ENCODE measurements around the gene PPP6C. TPM values are rescaled to one million over a fixed set of nuclear protein-coding genes. Genes with fewer than 3 reads are reported as not detected.
"Not testable (repeated sequence)": the region's sequence is repeated elsewhere in the genome, so short reads cannot be mapped to it uniquely, and the experiment has no call there.

PPP6C gene
- total RNA-seq, 1 donor = 40.9 TPM

DNA sequence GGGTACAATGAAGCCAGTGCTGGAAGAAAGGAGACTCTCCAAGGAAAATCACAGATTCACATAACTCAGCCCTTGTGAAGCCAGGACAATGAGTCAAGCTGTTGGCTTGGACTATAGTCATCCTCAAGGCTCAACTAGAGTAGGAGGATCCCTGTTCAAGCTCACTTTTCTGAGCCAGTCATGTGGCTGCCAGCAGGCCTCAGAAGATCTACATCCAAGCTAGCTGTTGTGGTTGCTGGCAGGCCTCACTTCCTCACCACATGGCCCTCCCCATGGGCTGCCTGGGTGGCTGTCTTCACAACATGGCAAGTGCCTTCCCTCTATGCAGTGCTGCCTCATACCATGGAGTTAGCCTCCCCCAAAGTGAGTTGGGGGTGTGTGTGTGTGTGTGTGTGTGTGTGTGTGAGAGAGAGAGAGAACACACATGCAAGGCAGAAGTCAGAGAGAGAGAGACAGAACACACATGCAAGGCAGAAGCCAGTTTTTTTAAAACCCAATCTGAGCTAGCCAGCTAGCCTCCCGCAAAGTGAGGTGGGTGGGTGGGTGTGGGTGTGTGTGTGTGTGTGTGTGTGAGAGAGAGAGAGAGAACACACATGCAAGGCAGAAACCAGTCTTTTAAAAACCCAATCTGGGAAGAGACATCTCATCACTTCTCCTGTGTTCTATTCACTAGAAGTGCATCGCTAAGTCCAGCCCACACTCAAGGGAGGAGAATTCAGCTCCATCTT is 63.4 kb downstream of the PPP6C start:
- no peaks in the 10 kb centered on the region for H3K36me3 ChIP-seq (ENCODE audit: insufficient read depth, low read length)
- peak overlapping the region; percentile 0 for H3K4me3 ChIP-seq (ENCODE audit: insufficient read depth, low read length)
- TF ChIP-seq, protein P1, sequence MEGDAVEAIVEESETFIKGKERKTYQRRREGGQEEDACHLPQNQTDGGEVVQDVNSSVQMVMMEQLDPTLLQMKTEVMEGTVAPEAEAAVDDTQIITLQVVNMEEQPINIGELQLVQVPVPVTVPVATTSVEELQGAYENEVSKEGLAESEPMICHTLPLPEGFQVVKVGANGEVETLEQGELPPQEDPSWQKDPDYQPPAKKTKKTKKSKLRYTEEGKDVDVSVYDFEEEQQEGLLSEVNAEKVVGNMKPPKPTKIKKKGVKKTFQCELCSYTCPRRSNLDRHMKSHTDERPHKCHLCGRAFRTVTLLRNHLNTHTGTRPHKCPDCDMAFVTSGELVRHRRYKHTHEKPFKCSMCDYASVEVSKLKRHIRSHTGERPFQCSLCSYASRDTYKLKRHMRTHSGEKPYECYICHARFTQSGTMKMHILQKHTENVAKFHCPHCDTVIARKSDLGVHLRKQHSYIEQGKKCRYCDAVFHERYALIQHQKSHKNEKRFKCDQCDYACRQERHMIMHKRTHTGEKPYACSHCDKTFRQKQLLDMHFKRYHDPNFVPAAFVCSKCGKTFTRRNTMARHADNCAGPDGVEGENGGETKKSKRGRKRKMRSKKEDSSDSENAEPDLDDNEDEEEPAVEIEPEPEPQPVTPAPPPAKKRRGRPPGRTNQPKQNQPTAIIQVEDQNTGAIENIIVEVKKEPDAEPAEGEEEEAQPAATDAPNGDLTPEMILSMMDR (IDR thresholded peaks at IDR 0.05; ENCODE audit: extremely low read depth, low read depth, low read length) = no peak
- peaks cover 18% of the 10 kb centered on the region for H3K4me1 ChIP-seq (ENCODE audit: insufficient read depth, low read length)
- H3K27ac ChIP-seq (ENCODE audit: low read depth, low read length) = peak overlapping the region; percentile 39
- H3K79me2 ChIP-seq (ENCODE audit: insufficient read depth, low read length) = peaks cover 9% of the 10 kb centered on the region
- no peaks in the 10 kb centered on the region for H4K20me1 ChIP-seq (ENCODE audit: insufficient read depth, low read length)
- H3K9me3 ChIP-seq (ENCODE audit: low read depth, low read length) = no peaks in the 10 kb centered on the region
- DNase-seq (ENCODE audit: insufficient read length, low spot score, missing footprints) = peak; percentile 96
- H3K27me3 ChIP-seq (ENCODE audit: insufficient read depth, low read length) = no peaks in the 10 kb centered on the region
- H3K4me2 ChIP-seq (ENCODE audit: insufficient read depth, low read length) = peak overlapping the region; percentile 74
- no peak overlapping the region for H2AFZ ChIP-seq (ENCODE audit: low read length)

GRCh38 chr9:125125523-125125922 is 64.1 kb downstream of the PPP6C start:
- Histone ChIP-seq H3K79me2 (ENCODE audit: insufficient read depth, low read length) (peaks cover 9% of the 10 kb centered on the region), H4K20me1 (ENCODE audit: insufficient read depth, low read length) (no peaks in the 10 kb centered on the region), H3K4me3 (ENCODE audit: insufficient read depth, low read length) (peak overlapping the region; percentile 0), H3K27ac (ENCODE audit: low read depth, low read length) (peak overlapping the region; percentile 39), H3K9me3 (ENCODE audit: low read depth, low read length) (no peaks in the 10 kb centered on the region), H3K4me2 (ENCODE audit: insufficient read depth, low read length) (peak overlapping the region; percentile 74), H3K36me3 (ENCODE audit: insufficient read depth, low read length) (no peaks in the 10 kb centered on the region), H2AFZ (ENCODE audit: low read length) (no peak overlapping the region), H3K4me1 (ENCODE audit: insufficient read depth, low read length) (peaks cover 20% of the 10 kb centered on the region), H3K27me3 (ENCODE audit: insufficient read depth, low read length) (no peaks in the 10 kb centered on the region)
- TF ChIP-seq, protein P1 (IDR thresholded peaks at IDR 0.05; ENCODE audit: extremely low read depth, low read depth, low read length) = no peak
- DNase-seq (ENCODE audit: insufficient read length, low spot score, missing footprints) = no peak

DNA sequence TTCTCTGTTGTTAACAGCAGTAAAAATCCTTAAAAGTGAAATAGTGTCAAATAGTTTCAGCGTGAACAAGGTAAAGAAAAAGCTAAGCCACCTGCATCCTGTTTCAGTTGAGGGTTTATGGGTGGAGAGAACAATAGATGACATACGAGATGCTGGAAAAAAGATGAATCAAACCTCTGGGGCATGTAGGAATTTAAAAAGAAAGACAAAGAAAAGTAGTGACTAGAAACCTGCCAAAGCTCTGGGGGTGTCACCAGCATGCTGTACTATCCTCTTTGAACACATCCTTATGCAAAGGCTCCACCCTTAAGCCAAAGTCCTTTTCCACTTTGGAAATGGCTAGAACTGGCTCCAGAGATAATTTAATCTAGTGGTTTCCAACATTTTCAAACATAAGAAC is 68.5 kb downstream of the PPP6C start:
- Histone ChIP-seq H3K9me3 (ENCODE audit: low read depth, low read length) (no peaks in the 10 kb centered on the region), H2AFZ (ENCODE audit: low read length) (no peak overlapping the region), H3K79me2 (ENCODE audit: insufficient read depth, low read length) (peaks cover 9% of the 10 kb centered on the region), H3K4me2 (ENCODE audit: insufficient read depth, low read length) (no peak overlapping the region), H4K20me1 (ENCODE audit: insufficient read depth, low read length) (no peaks in the 10 kb centered on the region), H3K36me3 (ENCODE audit: insufficient read depth, low read length) (no peaks in the 10 kb centered on the region), H3K4me3 (ENCODE audit: insufficient read depth, low read length) (no peak overlapping the region), H3K27me3 (ENCODE audit: insufficient read depth, low read length) (no peaks in the 10 kb centered on the region), H3K27ac (ENCODE audit: low read depth, low read length) (no peak overlapping the region), H3K4me1 (ENCODE audit: insufficient read depth, low read length) (peaks cover 16% of the 10 kb centered on the region)
- DNase-seq (ENCODE audit: insufficient read length, low spot score, missing footprints) = no peak
- TF ChIP-seq, protein P1 (IDR thresholded peaks at IDR 0.05; ENCODE audit: extremely low read depth, low read depth, low read length) = no peak

DNA sequence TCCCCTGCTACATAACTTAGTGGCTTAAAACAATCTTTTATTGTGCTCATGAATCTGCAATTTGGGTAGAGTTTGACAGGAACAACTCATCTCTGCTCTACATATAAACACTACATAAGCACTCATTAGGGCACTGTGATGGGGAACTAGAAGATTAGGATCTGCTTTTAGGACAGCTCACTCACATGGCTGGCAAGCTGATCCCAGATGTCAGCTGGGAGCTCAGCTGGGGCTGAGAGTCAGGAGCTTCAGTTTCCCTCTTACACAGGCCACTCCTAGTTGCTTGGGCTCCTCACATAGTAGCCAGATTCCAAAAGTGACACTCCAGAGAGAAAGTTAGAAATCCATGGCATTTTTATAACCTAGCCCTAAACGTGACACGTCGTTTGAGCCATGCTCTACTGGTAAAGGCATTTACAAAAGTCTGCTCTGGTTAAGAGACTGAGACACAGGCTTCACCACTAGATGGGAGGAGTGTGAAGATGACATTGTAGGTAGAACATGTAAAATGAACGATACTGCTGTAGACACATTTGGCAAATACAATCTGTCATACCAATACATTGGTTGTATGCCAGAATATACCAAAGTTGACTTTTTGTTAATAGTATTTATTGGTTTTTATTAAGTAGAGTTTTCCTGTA is 69.8 kb downstream of the PPP6C start:
- Histone ChIP-seq H3K79me2 (ENCODE audit: insufficient read depth, low read length) (peaks cover 9% of the 10 kb centered on the region), H3K36me3 (ENCODE audit: insufficient read depth, low read length) (no peaks in the 10 kb centered on the region), H3K9me3 (ENCODE audit: low read depth, low read length) (no peaks in the 10 kb centered on the region), H3K27ac (ENCODE audit: low read depth, low read length) (no peak overlapping the region), H2AFZ (ENCODE audit: low read length) (peak overlapping the region; percentile 24), H3K4me2 (ENCODE audit: insufficient read depth, low read length) (no peak overlapping the region), H3K4me1 (ENCODE audit: insufficient read depth, low read length) (peaks cover 9% of the 10 kb centered on the region), H4K20me1 (ENCODE audit: insufficient read depth, low read length) (no peaks in the 10 kb centered on the region), H3K27me3 (ENCODE audit: insufficient read depth, low read length) (no peaks in the 10 kb centered on the region), H3K4me3 (ENCODE audit: insufficient read depth, low read length) (no peak overlapping the region)
- DNase-seq (ENCODE audit: insufficient read length, low spot score, missing footprints) = no peak
- TF ChIP-seq, protein P1 (IDR thresholded peaks at IDR 0.05; ENCODE audit: extremely low read depth, low read depth, low read length) = peak; percentile 18

- not testable (repeated sequence) for H3K4me3 ChIP-seq (ENCODE audit: insufficient read depth, low read length); H2AFZ ChIP-seq (ENCODE audit: low read length); H3K4me1 ChIP-seq (ENCODE audit: insufficient read depth, low read length); H3K27me3 ChIP-seq (ENCODE audit: insufficient read depth, low read length); DNase-seq (ENCODE audit: insufficient read length, low spot score, missing footprints); H3K27ac ChIP-seq (ENCODE audit: low read depth, low read length); H3K36me3 ChIP-seq (ENCODE audit: insufficient read depth, low read length); H3K9me3 ChIP-seq (ENCODE audit: low read depth, low read length); H3K4me2 ChIP-seq (ENCODE audit: insufficient read depth, low read length); H4K20me1 ChIP-seq (ENCODE audit: insufficient read depth, low read length); H3K79me2 ChIP-seq (ENCODE audit: insufficient read depth, low read length)
Observed at GRCh38 chr9:125118696-125119095, 70.9 kb downstream of the PPP6C start.

DNA sequence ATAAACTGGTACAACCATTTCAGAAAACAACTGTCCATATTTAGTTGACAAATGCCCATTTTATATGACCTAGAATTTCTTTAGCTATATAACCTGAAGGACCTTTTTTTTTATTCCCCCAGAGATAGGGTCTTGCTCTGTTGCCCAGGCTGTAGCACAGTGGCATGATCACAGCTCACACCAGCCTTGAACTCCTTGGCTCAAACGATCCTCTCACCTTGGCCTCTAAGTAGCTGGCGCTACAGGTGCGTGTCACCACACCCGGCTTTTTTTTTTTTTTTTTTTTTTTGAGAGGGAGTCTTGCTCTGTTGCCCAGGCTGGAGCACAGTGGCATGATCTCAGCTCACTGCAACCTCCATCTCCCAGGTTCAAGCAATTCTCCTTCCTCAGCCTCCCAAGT is 75.1 kb downstream of the PPP6C start:
- H3K4me1 ChIP-seq (ENCODE audit: insufficient read depth, low read length); H3K4me3 ChIP-seq (ENCODE audit: insufficient read depth, low read length); H3K27me3 ChIP-seq (ENCODE audit: insufficient read depth, low read length); H3K4me2 ChIP-seq (ENCODE audit: insufficient read depth, low read length); H3K9me3 ChIP-seq (ENCODE audit: low read depth, low read length); DNase-seq (ENCODE audit: insufficient read length, low spot score, missing footprints); H3K79me2 ChIP-seq (ENCODE audit: insufficient read depth, low read length); H3K27ac ChIP-seq (ENCODE audit: low read depth, low read length); H4K20me1 ChIP-seq (ENCODE audit: insufficient read depth, low read length); H2AFZ ChIP-seq (ENCODE audit: low read length); H3K36me3 ChIP-seq (ENCODE audit: insufficient read depth, low read length): not testable (repeated sequence)

All from osteoblast (primary cell).